ENCODE measurements around the gene METTL15.

METTL15 gene

DNA sequence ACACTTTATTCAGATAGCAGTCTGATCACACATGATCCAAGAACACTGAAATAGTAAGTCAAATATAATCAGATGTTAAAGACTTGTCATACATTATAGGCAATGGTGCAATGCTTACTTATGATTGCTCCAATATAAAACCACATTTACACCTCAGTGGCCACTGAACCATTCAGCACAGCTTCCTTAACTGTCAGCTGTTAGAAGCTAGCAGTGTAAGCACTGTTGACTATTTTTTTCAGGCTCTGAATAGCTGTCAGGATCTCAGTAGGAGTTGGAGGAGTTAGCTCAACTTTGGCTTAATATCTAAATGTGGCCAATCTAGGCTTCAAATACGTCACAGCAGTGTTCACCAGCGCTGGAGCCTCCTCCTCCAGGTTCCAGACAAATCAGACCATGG, 36.6 kb downstream of the METTL15 start:
- TF ChIP-seq TOX (CRISPR knock-in tag; IDR thresholded peaks at IDR 0.05; ENCODE audit: borderline replicate concordance) (no peak), GLIS3 (CRISPR knock-in tag; IDR thresholded peaks at IDR 0.05) (no peak), ARNTL (CRISPR knock-in tag; IDR thresholded peaks at IDR 0.05; ENCODE audit: borderline replicate concordance, low read depth) (no peak), BACH2 (CRISPR knock-in tag; IDR thresholded peaks at IDR 0.05; ENCODE audit: borderline replicate concordance) (no peak), RARB (CRISPR knock-in tag; IDR thresholded peaks at IDR 0.05) (no peak), PPARA (CRISPR knock-in tag; IDR thresholded peaks at IDR 0.05; ENCODE audit: borderline replicate concordance) (no peak), TCF4 (CRISPR knock-in tag; IDR thresholded peaks at IDR 0.05; ENCODE audit: borderline replicate concordance) (no peak), CSDC2 (CRISPR knock-in tag; IDR thresholded peaks at IDR 0.05) (no peak), ZFP30 (CRISPR knock-in tag; IDR thresholded peaks at IDR 0.05) (no peak), ZNF565 (CRISPR knock-in tag; conservative IDR thresholded peaks at IDR 0.05; ENCODE audit: low read depth) (no peak), ZC3H10 (CRISPR knock-in tag; IDR thresholded peaks at IDR 0.05) (no peak), ISL1 (CRISPR knock-in tag; IDR thresholded peaks at IDR 0.05) (no peak)
- TF ChIP-seq, protein P1, sequence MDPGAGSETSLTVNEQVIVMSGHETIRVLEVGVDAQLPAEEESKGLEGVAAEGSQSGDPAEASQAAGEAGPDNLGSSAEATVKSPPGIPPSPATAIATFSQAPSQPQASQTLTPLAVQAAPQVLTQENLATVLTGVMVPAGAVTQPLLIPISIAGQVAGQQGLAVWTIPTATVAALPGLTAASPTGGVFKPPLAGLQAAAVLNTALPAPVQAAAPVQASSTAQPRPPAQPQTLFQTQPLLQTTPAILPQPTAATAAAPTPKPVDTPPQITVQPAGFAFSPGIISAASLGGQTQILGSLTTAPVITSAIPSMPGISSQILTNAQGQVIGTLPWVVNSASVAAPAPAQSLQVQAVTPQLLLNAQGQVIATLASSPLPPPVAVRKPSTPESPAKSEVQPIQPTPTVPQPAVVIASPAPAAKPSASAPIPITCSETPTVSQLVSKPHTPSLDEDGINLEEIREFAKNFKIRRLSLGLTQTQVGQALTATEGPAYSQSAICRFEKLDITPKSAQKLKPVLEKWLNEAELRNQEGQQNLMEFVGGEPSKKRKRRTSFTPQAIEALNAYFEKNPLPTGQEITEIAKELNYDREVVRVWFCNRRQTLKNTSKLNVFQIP (CRISPR knock-in tag; IDR thresholded peaks at IDR 0.05; ENCODE audit: borderline replicate concordance, low read depth), result no peak
- ATAC-seq, result no peak

DNA sequence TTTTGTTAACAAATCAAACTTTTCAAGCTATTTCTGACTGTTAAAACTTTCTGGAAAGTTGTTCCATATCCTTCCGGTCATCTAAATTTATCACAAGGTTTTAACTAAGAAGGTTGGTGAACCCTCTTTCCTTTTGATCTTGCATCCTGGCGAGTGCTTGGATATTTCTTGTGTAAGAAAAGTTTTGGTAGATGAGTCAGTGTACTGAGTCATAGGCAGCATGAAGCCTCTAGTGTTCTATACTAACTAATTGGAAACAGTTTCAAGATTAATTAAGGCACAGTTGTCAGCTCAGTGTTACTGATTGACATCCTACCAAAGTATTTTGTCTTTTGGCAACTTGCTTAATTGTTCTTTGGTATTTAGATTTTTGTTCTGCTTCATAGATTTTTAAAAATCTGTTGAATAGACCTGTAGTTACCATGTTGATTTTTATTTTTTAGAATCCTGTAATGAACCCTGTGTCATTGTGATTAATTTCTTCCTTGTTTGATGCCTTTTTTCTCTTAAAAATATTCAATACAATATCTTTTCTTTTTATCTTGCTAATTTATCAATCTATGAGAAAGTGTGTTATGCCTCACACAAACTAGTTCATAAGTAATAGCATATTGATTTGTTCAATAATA, 38.0 kb downstream of the METTL15 start:
- no peak for TF ChIP-seq ZFP3 (CRISPR knock-in tag; IDR thresholded peaks at IDR 0.05)
- TF ChIP-seq GLIS3 (CRISPR knock-in tag; IDR thresholded peaks at IDR 0.05), result no peak
- TF ChIP-seq SNAI2 (CRISPR knock-in tag; IDR thresholded peaks at IDR 0.05), result no peak
- TF ChIP-seq, protein P2, sequence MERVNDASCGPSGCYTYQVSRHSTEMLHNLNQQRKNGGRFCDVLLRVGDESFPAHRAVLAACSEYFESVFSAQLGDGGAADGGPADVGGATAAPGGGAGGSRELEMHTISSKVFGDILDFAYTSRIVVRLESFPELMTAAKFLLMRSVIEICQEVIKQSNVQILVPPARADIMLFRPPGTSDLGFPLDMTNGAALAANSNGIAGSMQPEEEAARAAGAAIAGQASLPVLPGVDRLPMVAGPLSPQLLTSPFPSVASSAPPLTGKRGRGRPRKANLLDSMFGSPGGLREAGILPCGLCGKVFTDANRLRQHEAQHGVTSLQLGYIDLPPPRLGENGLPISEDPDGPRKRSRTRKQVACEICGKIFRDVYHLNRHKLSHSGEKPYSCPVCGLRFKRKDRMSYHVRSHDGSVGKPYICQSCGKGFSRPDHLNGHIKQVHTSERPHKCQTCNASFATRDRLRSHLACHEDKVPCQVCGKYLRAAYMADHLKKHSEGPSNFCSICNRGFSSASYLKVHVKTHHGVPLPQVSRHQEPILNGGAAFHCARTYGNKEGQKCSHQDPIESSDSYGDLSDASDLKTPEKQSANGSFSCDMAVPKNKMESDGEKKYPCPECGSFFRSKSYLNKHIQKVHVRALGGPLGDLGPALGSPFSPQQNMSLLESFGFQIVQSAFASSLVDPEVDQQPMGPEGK (CRISPR knock-in tag; IDR thresholded peaks at IDR 0.05; ENCODE audit: borderline replicate concordance), result no peak; the same call in 1 of the 2 replicates
- no peak for TF ChIP-seq ZNF565 (CRISPR knock-in tag; conservative IDR thresholded peaks at IDR 0.05; ENCODE audit: low read depth)
- 0 out of 2 replicates have a peak, but pooled peaks have one; percentile 11 for TF ChIP-seq TOX (CRISPR knock-in tag; IDR thresholded peaks at IDR 0.05; ENCODE audit: borderline replicate concordance)
- no peak for TF ChIP-seq ZNF70 (CRISPR knock-in tag; IDR thresholded peaks at IDR 0.05)
- no peak for TF ChIP-seq ZC3H10 (CRISPR knock-in tag; IDR thresholded peaks at IDR 0.05)
- TF ChIP-seq, protein P3, sequence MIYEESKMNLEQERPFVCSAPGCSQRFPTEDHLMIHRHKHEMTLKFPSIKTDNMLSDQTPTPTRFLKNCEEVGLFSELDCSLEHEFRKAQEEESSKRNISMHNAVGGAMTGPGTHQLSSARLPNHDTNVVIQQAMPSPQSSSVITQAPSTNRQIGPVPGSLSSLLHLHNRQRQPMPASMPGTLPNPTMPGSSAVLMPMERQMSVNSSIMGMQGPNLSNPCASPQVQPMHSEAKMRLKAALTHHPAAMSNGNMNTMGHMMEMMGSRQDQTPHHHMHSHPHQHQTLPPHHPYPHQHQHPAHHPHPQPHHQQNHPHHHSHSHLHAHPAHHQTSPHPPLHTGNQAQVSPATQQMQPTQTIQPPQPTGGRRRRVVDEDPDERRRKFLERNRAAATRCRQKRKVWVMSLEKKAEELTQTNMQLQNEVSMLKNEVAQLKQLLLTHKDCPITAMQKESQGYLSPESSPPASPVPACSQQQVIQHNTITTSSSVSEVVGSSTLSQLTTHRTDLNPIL (CRISPR knock-in tag; IDR thresholded peaks at IDR 0.05; ENCODE audit: low read depth), result no peak
- TF ChIP-seq TCF4 (CRISPR knock-in tag; IDR thresholded peaks at IDR 0.05; ENCODE audit: borderline replicate concordance), result no peak
- no peak for TF ChIP-seq ARNTL (CRISPR knock-in tag; IDR thresholded peaks at IDR 0.05; ENCODE audit: borderline replicate concordance, low read depth)
- no peak for TF ChIP-seq ESRRG (CRISPR knock-in tag; IDR thresholded peaks at IDR 0.05)
- TF ChIP-seq, protein P1 (CRISPR knock-in tag; IDR thresholded peaks at IDR 0.05; ENCODE audit: borderline replicate concordance, low read depth), result no peak
- TF ChIP-seq RARB (CRISPR knock-in tag; IDR thresholded peaks at IDR 0.05), result no peak
- TF ChIP-seq ISL1 (CRISPR knock-in tag; IDR thresholded peaks at IDR 0.05), result peak; percentile 34; the same call in 1 of the 2 replicates
- peak; percentile 94 for ATAC-seq

DNA sequence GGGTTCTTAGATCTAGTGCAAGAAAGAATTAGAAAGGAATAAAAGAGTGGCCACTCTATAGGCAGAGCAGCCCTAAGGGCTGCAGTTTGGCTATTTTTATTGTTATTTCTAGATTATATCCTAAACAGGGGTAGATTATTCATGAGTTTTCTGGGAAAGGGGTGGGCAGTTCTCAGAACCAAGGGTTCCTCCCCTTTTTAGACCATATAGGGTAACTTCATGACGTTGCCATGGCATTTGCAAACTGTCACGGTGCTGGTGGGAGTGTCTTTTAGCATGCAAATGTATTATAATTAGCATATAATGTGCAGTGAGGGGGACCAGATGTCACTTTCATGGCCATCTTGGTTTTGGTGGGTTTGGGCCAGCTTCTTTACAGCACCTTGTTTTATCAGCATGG, 44.6 kb downstream of the METTL15 start:
- no peak for TF ChIP-seq ZNF8 (CRISPR knock-in tag; IDR thresholded peaks at IDR 0.05)
- TF ChIP-seq ESRRG (CRISPR knock-in tag; IDR thresholded peaks at IDR 0.05), result no peak
- TF ChIP-seq PPARA (CRISPR knock-in tag; IDR thresholded peaks at IDR 0.05; ENCODE audit: borderline replicate concordance), result no peak
- no peak for TF ChIP-seq RARB (CRISPR knock-in tag; IDR thresholded peaks at IDR 0.05)
- TF ChIP-seq TCF4 (CRISPR knock-in tag; IDR thresholded peaks at IDR 0.05; ENCODE audit: borderline replicate concordance), result no peak
- TF ChIP-seq ISL1 (CRISPR knock-in tag; IDR thresholded peaks at IDR 0.05), result no peak
- TF ChIP-seq ZNF70 (CRISPR knock-in tag; IDR thresholded peaks at IDR 0.05), result no peak
- TF ChIP-seq, protein P3 (CRISPR knock-in tag; IDR thresholded peaks at IDR 0.05; ENCODE audit: low read depth), result no peak
- ATAC-seq, result no peak

All from SK-N-SH treated with all-trans-retinoic acid at 6 μM for 48 hours (cell line).